ENCODE results near the gene GPR162. TPM values are rescaled to one million over a fixed set of nuclear protein-coding genes. Genes with fewer than 3 reads are reported as not detected.
A peak's percentile ranks its signal among the peaks of the same experiment; 100 is the strongest.
"Not testable (repeated sequence)": the region's sequence is repeated elsewhere in the genome, so short reads cannot be mapped to it uniquely, and the experiment has no call there.

The GPR162 gene
- total RNA-seq, 1 experiment from 2014 or later = 3.5 TPM

DNA sequence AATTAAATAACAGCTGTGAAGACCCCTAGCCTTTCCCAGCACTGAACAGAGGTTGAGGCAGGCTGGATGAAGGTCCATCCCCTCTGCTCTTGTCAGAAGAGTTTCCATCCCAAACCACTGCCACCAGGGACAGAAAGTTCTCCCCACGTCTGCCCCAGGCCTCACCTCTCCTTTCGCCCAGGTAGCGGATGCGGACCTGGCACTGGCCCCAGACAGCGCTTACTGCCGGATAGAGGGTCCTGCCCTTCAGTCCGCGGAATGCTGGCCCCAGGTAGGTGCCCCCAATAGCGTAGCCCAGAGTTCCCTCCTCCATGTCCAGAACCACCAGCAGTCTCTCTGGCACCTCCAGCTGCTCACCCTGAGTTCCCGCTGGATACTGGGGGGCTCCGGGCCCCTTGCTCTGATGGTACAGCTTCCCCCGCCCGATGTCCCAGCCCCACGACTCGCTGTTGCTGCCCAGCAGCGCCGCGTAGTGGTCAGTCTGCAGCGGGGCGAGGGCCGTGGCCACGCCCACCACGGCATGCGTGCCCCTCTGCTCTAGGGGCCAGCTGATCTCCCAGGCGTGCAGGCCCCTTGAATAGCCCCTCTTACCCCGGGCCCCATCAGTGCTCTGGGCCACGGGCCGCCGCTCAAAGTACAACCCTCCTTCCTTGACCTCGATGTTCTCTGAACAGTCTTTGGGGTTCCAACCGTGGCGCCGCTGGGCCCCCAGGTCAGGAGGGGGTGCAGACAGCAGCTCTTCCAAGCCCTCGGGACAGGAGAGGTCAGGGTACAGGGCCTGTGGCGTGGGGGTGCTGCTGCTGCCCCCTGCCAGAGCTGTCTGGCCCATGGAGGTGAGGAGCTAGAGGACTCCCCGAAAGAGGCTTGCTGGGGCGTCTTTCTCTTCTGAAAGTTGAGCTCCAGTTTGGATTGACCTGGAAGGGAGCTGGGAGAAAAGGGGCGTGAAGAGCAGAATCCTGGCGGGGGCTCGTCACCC, 50.7 kb downstream of the GPR162 start:
- H3K4me3 ChIP-seq = peak overlapping the region; percentile 63
- H3K36me3 ChIP-seq = peaks cover 41% of the 10 kb centered on the region
- H3K4me1 ChIP-seq = peaks cover 10% of the 10 kb centered on the region; the same call in 1 of the 2 replicates
- H3K27ac ChIP-seq = no peak overlapping the region; the same call in 1 of the 2 replicates
- no peaks in the 10 kb centered on the region for H3K9me3 ChIP-seq (replicated peaks)
- H3K27me3 ChIP-seq = no peaks in the 10 kb centered on the region
- DNase-seq = peak; percentile 84 to 88

DNA sequence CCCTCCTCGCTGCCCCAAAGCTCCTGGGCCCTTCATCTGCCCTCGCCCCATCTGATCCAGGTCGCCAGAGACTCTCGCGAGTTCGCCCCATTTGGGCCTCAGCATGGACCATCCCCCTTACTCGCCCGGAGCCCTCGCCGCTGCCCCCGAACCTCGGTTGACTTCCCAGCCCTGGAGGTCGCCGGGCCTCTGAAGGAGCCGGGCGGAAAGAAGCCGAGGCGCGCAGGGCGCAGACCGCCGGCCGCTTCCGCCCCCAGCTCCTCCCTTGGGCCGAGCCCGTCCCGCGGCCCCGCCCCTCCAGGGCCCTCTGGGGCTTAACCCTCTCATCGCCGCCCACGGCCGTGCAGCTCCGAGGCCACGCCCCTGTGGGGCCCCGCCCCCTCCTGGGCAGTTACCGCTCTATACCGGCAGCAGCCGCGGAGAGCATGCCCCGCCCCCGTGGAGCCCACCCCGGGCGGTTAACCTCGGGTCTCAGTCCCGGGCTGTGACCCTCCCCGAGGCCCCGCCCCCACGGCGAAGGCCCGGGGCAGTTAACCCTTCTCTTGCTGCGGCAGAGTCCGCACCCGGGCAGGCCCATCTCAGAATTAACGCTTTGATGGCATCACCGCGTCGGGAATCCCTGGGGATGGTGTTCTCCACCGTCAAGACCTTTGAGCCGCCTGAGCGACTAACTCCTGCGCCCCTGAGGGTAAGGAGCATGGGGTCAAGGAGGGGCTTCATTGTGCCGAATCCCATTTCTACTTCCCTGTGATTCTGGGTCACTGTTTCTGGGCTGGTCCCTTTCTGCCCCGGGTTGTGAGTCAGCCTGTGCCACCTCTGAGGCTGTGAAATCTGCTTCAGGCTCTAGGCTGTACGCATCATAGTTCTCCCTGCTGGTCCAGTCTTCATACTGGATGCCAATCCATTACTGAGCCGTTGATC, 51.7 kb downstream of the GPR162 start, which contains the start of gene SPSB2:
Gene SPSB2, minus strand, starts transcription at position 210 of the 921 bp plus-strand sequence. CDS start 402 bp downstream, outside the sequence.
- peak; percentile 98 to 99 for DNase-seq
- H3K27me3 ChIP-seq = no peaks in the 10 kb centered on the region
- H3K36me3 ChIP-seq = peaks cover 41% of the 10 kb centered on the region
- no peaks in the 10 kb centered on the region for H3K9me3 ChIP-seq (replicated peaks)
- H3K4me3 ChIP-seq = peak within 1 kb of the TSS; percentile 63
- peaks cover 10% of the 10 kb centered on the region; the same call in 1 of the 2 replicates for H3K4me1 ChIP-seq
- H3K27ac ChIP-seq = peak within 1 kb of the TSS; percentile 2; the same call in 1 of the 2 replicates

DNA sequence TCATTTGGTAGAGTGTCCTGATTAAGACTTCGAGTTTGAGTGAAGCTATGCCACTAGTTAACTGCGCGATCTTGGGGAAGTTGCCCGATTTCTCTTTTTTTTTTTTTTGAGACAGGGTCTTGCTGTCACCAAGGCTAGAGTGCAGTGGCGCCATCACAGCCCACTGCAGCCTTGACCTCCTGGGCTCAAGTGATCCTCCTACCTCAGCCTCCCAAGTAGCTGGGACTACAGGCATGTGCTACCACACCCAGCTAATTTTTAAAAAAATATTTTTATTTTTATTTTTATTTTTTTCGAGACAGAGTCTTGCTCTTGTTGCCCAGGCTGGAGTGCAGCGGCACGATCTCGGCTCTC, 52.4 kb downstream of the GPR162 start:
- not testable (repeated sequence) for H3K9me3 ChIP-seq (replicated peaks); H3K27ac ChIP-seq; DNase-seq; H3K4me1 ChIP-seq; H3K27me3 ChIP-seq
- peaks cover 38% of the 10 kb centered on the region for H3K36me3 ChIP-seq
- peak overlapping the region; percentile 63 for H3K4me3 ChIP-seq

Other genes with a start within 250 kb of the GPR162 start
- 300 and 311 TPM in 2 replicates for gene CHD4, start 214.4 kb upstream of the GPR162 start, total RNA-seq (2014; rRNA removed; shearing (Covaris generic))
- gene LPAR5, start 185.9 kb upstream of the GPR162 start, total RNA-seq (2014; rRNA removed; shearing (Covaris generic)) = not detected in 2 replicates
- 0.28 TPM in 1 of 2 replicates, not detected in the other for gene ACRBP, start 174.4 kb upstream of the GPR162 start, total RNA-seq (2014; rRNA removed; shearing (Covaris generic))
- gene ING4, start 158.7 kb upstream of the GPR162 start, total RNA-seq (2014; rRNA removed; shearing (Covaris generic)) = 25.1 and 28.7 TPM in 2 replicates
- gene ZNF384, start 132.4 kb upstream of the GPR162 start, total RNA-seq (2014; rRNA removed; shearing (Covaris generic)) = 40.5 and 46.5 TPM in 2 replicates
- gene PIANP, start 121.0 kb upstream of the GPR162 start, total RNA-seq (2014; rRNA removed; shearing (Covaris generic)) = 0.15 and 0.28 TPM in 2 replicates
- 34.1 and 35.9 TPM in 2 replicates for gene COPS7A, start 97.8 kb upstream of the GPR162 start, total RNA-seq (2014; rRNA removed; shearing (Covaris generic))
- gene MLF2, start 68.7 kb upstream of the GPR162 start, total RNA-seq (2014; rRNA removed; shearing (Covaris generic)) = 161 and 175 TPM in 2 replicates
- gene PTMS, start 55.5 kb upstream of the GPR162 start, total RNA-seq (2014; rRNA removed; shearing (Covaris generic)) = 84.2 and 89.9 TPM in 2 replicates
- gene LAG3, start 49.3 kb upstream of the GPR162 start, total RNA-seq (2014; rRNA removed; shearing (Covaris generic)) = 0.16 TPM in 1 of 2 replicates, not detected in the other
- gene CD4, start 32.3 kb upstream of the GPR162 start, total RNA-seq (2014; rRNA removed; shearing (Covaris generic)) = not detected in 2 replicates
- gene P3H3, start 6.6 kb downstream of the GPR162 start, total RNA-seq (2014; rRNA removed; shearing (Covaris generic)) = 13.7 and 19.3 TPM in 2 replicates
- 2.2 and 3.2 TPM in 2 replicates for gene GNB3, start 19.1 kb downstream of the GPR162 start, total RNA-seq (2014; rRNA removed; shearing (Covaris generic))
- gene CDCA3, start 29.5 kb downstream of the GPR162 start, total RNA-seq (2014; rRNA removed; shearing (Covaris generic)) = 96.8 and 104 TPM in 2 replicates
- gene USP5, start 30.3 kb downstream of the GPR162 start, total RNA-seq (2014; rRNA removed; shearing (Covaris generic)) = 76.7 and 78.0 TPM in 2 replicates
- gene TPI1, start 45.7 kb downstream of the GPR162 start, total RNA-seq (2014; rRNA removed; shearing (Covaris generic)) = 1,296 and 1,386 TPM in 2 replicates
- gene SPSB2, start 51.5 kb downstream of the GPR162 start, total RNA-seq (2014; rRNA removed; shearing (Covaris generic)) = 2.6 and 3.7 TPM in 2 replicates
- gene LRRC23, start 83.0 kb downstream of the GPR162 start, total RNA-seq (2014; rRNA removed; shearing (Covaris generic)) = 3.6 and 3.8 TPM in 2 replicates
- gene ENO2, start 92.8 kb downstream of the GPR162 start, total RNA-seq (2014; rRNA removed; shearing (Covaris generic)) = 1.8 and 2.1 TPM in 2 replicates
- gene ATN1, start 106.1 kb downstream of the GPR162 start, total RNA-seq (2014; rRNA removed; shearing (Covaris generic)) = 13.2 and 14.2 TPM in 2 replicates
- gene RNU7-1, start 122.0 kb downstream of the GPR162 start, total RNA-seq (2014; rRNA removed; shearing (Covaris generic)) = not detected in 2 replicates
- 193 and 245 TPM in 2 replicates for gene C12orf57, start 122.2 kb downstream of the GPR162 start, total RNA-seq (2014; rRNA removed; shearing (Covaris generic))
- gene PTPN6, start 129.5 kb downstream of the GPR162 start, total RNA-seq (2014; rRNA removed; shearing (Covaris generic)) = 0.18 and 0.38 TPM in 2 replicates
- 310 and 322 TPM in 2 replicates for gene PHB2, start 148.8 kb downstream of the GPR162 start, total RNA-seq (2014; rRNA removed; shearing (Covaris generic))
- 54.9 and 57.7 TPM in 2 replicates for gene EMG1, start 149.1 kb downstream of the GPR162 start, total RNA-seq (2014; rRNA removed; shearing (Covaris generic))
- 19.6 and 19.9 TPM in 2 replicates for gene LPCAT3, start 196.7 kb downstream of the GPR162 start, total RNA-seq (2014; rRNA removed; shearing (Covaris generic))
- gene C1S, start 238.9 kb downstream of the GPR162 start, total RNA-seq (2014; rRNA removed; shearing (Covaris generic)) = 0.61 TPM in 1 of 2 replicates, not detected in the other

Measured in SJCRH30 (cell line).